OCI-LY7 (cell line): Measurements from ENCODE around the gene IMMP2L. TPM values are rescaled to one million over a fixed set of nuclear protein-coding genes. Genes with fewer than 3 reads are reported as not detected.

Source experiments
- BruUV-seq: library from RNA; stranded (reverse); fragments of 400-500 nt; replicated peaks from 2 replicates; lab custom pipeline; 2021; lab: Mats Ljungman, UMichigan
- CTCF ChIA-PET: fragments of 300-600 bp; sonication (Branson Sonifier 250); formaldehyde crosslinking; loops from one replicate; lab custom pipeline; 2022; ENCODE audit warnings: antibody characterized with exemption; ENCODE audit not compliant: unreplicated experiment; lab: Charles Lee
- POLR2A ChIA-PET: fragments of 300-600 bp; sonication (Branson Sonifier 250); formaldehyde crosslinking; loops from one replicate; lab custom pipeline; 2022; ENCODE audit warnings: antibody characterized with exemption; lab: Charles Lee
- DNase-seq: peaks from one replicate; pipeline ENCODE4 v3.0.0-alpha.2; 2015; ENCODE audit warnings: low spot score
- H2AFZ ChIP-seq: fragments of 200-600 bp; sonication (generic), shearing (Covaris generic); 2 replicates; pipeline ENCODE4 v1.6.1; 2014; ENCODE audit warnings: mild to moderate bottlenecking, antibody characterized with exemption, low read length, moderate library complexity
- H3K27ac ChIP-seq: fragments of 200-600 bp; sonication (generic); 2 replicates; pipeline ENCODE4 v1.5.1; 2014; ENCODE audit warnings: mixed run types, low read depth, mild to moderate bottlenecking, moderate library complexity, low read length, inconsistent platforms; ENCODE audit not compliant: poor library complexity, severe bottlenecking
- H3K36me3 ChIP-seq: fragments of 200-600 bp; sonication (generic); 2 replicates; pipeline ENCODE4 v1.6.1; 2014; ENCODE audit warnings: mild to moderate bottlenecking, antibody characterized with exemption, low read length, moderate library complexity, mixed read lengths; ENCODE audit not compliant: insufficient read depth
- H3K4me1 ChIP-seq: fragments of 200-600 bp; sonication (generic); 2 replicates; pipeline ENCODE4 v1.5.1; 2014; ENCODE audit warnings: mild to moderate bottlenecking, low read length; ENCODE audit not compliant: insufficient read depth, poor library complexity, severe bottlenecking
- H3K4me2 ChIP-seq: fragments of 200-600 bp; sonication (generic); 2 replicates; pipeline ENCODE4 v1.6.1; 2014; ENCODE audit warnings: mild to moderate bottlenecking, low read length
- H3K4me3 ChIP-seq: fragments of 200-600 bp; sonication (generic); 2 replicates; pipeline ENCODE4 v1.5.1; 2014; ENCODE audit warnings: mild to moderate bottlenecking, low read depth, low read length; ENCODE audit not compliant: poor library complexity, severe bottlenecking
- H3K79me2 ChIP-seq: fragments of 200-600 bp; sonication (generic); 2 replicates; pipeline ENCODE4 v1.6.1; 2016; ENCODE audit warnings: low read depth, mild to moderate bottlenecking, low read length, moderate library complexity, mixed read lengths; ENCODE audit not compliant: insufficient read depth
- H3K9me2 ChIP-seq: fragments of 200-600 bp; sonication (generic); 2 replicates; pipeline ENCODE4 v1.6.1; 2016; ENCODE audit warnings: mild to moderate bottlenecking, low read length, mixed read lengths; ENCODE audit not compliant: insufficient read depth
- H3K9me3 ChIP-seq: fragments of 200-600 bp; sonication (generic); 2 replicates; pipeline ENCODE4 v1.6.1; 2014; ENCODE audit warnings: mild to moderate bottlenecking, mixed run types, low read length, mixed read lengths
- H4K20me1 ChIP-seq: fragments of 200-600 bp; sonication (generic); 2 replicates; pipeline ENCODE4 v1.6.1; 2014; ENCODE audit warnings: mild to moderate bottlenecking, antibody characterized with exemption, low read length, moderate library complexity, mixed read lengths; ENCODE audit not compliant: insufficient read depth
- EZH2phosphoT487 ChIP-seq: fragments of 200-600 bp; sonication (generic); IDR thresholded peaks from 2 replicates; pipeline ENCODE4 v1.6.1; 2018; ENCODE audit warnings: low read depth, borderline replicate concordance, mild to moderate bottlenecking, mixed run types, antibody characterized with exemption, low read length, moderate library complexity, mixed read lengths
- intact Hi-C: fragments of 100-400 bp; cut with micrococcal nuclease; formaldehyde crosslinking; loops from one replicate; pipeline ENCODE4 v1.10.0; 2022; ENCODE audit not compliant: unreplicated experiment
- total RNA-seq, 2 experiments: library from RNA; depleted of rRNA in 1 of 2; stranded (reverse); fragments of >200 nt in 1 of 2; shearing (Covaris generic) in 1 of 2; gene quantifications; 2 replicates each; pipeline ENCODE4 v1.2.3, GENCODE V29; 2014 to 2022
- TF ChIP-seq, protein P1 (sequence below): fragments of 200-600 bp; sonication (generic); conservative IDR thresholded peaks from 2 replicates; pipeline ENCODE4 v1.5.1; 2014; ENCODE audit warnings: mild to moderate bottlenecking, antibody characterized with exemption, low read length, moderate library complexity, mixed read lengths

Gene IMMP2L
- total RNA-seq, 2 experiments from 2014 or later: 8.0 to 25.4 TPM

DNA sequence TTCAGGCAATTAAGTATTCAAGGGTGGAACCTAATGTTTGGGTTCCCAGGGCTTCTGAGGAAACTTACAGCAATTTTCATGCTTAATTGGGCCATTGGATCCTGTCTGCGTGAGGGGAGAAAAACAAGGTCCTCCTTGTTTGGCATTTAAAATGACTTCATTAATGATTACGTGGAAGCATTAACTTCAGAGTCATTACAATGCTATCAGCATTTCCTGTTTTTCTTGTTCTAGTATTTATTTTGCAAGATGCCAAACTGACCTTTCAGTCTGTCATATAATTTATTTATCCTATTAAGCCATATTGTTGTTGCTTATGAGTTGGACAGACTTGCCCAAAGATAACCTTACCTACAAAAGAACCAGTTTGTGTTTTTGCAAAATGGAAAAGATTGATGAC lies 795.4 kb downstream of the IMMP2L start:
- H3K9me3 ChIP-seq: no peaks in the 10 kb centered on the region
- TF ChIP-seq, protein P1, sequence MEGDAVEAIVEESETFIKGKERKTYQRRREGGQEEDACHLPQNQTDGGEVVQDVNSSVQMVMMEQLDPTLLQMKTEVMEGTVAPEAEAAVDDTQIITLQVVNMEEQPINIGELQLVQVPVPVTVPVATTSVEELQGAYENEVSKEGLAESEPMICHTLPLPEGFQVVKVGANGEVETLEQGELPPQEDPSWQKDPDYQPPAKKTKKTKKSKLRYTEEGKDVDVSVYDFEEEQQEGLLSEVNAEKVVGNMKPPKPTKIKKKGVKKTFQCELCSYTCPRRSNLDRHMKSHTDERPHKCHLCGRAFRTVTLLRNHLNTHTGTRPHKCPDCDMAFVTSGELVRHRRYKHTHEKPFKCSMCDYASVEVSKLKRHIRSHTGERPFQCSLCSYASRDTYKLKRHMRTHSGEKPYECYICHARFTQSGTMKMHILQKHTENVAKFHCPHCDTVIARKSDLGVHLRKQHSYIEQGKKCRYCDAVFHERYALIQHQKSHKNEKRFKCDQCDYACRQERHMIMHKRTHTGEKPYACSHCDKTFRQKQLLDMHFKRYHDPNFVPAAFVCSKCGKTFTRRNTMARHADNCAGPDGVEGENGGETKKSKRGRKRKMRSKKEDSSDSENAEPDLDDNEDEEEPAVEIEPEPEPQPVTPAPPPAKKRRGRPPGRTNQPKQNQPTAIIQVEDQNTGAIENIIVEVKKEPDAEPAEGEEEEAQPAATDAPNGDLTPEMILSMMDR: no peak
- no peak for TF ChIP-seq EZH2phosphoT487
- no peak overlapping the region for H2AFZ ChIP-seq
- no peaks in the 10 kb centered on the region for H3K36me3 ChIP-seq
- H3K79me2 ChIP-seq: no peaks in the 10 kb centered on the region
- CTCF ChIA-PET: no interaction called here
- H3K27ac ChIP-seq: no peak overlapping the region
- POLR2A ChIA-PET: no interaction called here
- no peaks in the 10 kb centered on the region for H3K4me1 ChIP-seq
- no peaks in the 10 kb centered on the region for H4K20me1 ChIP-seq
- intact Hi-C loops: no loop called here
- DNase-seq: no peak
- no TSS peak for BruUV-seq
- no peak overlapping the region for H3K4me3 ChIP-seq
- H3K4me2 ChIP-seq: no peak overlapping the region
- no peaks in the 10 kb centered on the region for H3K9me2 ChIP-seq

GRCh38 chr7:110764852-110765251 lies 797.4 kb downstream of the IMMP2L start:
- no peak overlapping the region for H3K4me3 ChIP-seq
- CTCF ChIA-PET: no interaction called here

More at GRCh38 chr7:110764852-110765251, 797.4 kb downstream of the IMMP2L start:
- BruUV-seq: no TSS peak
- H3K9me3 ChIP-seq: no peaks in the 10 kb centered on the region
- H4K20me1 ChIP-seq: no peaks in the 10 kb centered on the region
- H3K27ac ChIP-seq: no peak overlapping the region
- POLR2A ChIA-PET: interaction anchor here (0.7 kb wide), 1 partner anchor 322 kb away, joined by 3 read pairs; no protein-coding TSS in a partner anchor
- H3K9me2 ChIP-seq: no peaks in the 10 kb centered on the region
- H3K4me2 ChIP-seq: no peak overlapping the region
- no peaks in the 10 kb centered on the region for H3K79me2 ChIP-seq
- H3K36me3 ChIP-seq: no peaks in the 10 kb centered on the region
- DNase-seq: no peak
- H2AFZ ChIP-seq: no peak overlapping the region
- no peak for TF ChIP-seq EZH2phosphoT487
- TF ChIP-seq, protein P1: no peak
- intact Hi-C loops: no loop called here
- H3K4me1 ChIP-seq: no peaks in the 10 kb centered on the region
